ENCODE results near the gene GCGR.
A peak's percentile ranks its signal among the peaks of the same experiment; 100 is the strongest.

GCGR gene

DNA sequence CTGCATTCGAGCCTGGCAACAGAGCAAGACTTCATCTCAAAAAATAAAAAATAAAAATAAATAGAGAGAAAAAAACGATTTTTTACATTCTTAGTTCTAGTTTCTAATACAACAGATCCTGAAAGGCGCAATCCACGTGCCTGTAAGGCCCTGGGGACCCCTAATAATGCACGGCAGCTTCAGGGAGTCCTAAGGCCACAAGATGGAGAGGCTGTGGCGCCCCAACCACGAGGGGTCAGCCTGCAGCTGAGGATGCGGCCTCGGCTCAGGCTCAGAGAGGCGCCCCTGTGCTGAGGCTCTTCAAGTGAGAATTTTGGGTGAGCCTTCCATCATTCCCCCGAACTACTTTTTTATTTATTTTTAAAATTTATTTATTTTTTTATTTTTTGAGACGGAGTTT, 45.5 kb downstream of the GCGR start:
- no peak for DNase-seq (ENCODE audit: low read depth)

DNA sequence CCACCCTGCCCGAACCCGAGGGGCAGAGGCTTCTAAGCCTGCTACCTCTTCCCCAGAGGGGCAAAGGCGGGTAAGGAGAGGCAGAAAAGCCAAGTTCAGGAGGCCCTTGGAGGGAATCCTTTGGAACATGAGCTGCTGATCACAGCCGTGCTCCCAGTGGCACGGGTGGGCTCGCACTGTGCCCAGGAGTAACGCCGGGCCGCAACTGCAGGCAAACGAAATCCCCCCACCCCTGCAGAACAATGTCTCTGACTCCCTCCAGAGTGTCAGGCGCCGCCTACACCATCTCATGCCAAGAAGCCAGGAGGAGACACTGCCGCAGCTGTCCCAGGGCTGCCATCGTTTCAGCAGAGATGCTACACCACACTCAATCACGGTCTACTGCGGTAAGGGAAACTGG, 47.5 kb downstream of the GCGR start:
- DNase-seq (ENCODE audit: low read depth) = no peak

- DNase-seq (ENCODE audit: low read depth) = no peak
These were observed 48.3 kb downstream of the GCGR start for GRCh38 chr17:81852237-81852636.

DNA sequence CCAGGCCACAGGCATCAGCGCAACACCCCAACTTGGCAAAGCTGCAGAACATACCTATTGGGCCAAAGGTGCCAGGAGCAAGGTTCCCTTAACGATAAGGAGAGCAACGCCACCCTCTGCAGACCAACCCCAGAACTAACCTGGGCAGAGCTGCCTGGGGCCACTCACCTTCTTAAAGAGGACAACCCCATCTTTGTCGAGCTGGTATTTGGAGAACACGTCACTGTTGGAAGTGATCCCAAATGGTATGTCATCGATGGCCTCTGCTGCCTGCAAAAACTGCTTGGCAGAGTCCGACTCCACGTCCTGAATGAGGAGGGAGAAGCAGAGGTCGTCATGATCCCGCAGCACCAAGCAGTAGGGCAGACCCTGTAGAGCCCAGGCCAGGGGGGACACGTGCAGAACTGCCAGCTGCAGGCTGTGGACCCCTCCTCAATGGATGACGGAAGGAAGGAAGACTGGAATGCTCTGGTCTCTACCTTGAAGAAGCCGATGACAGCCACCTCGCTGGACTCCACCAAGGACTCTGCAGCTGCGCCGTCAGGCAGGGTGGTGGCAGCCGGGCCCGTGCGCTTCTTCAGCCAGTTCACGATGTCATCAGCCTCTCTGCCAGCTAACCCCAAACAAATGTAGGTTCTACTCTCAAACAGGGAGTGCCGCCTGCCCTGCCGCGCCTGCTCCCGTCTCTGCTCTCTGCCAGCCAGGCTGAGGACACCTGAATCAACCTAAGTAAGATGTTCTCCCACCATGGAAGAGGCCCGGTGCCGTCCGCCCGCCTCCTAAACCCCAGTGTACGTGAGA, 51.2 kb downstream of the GCGR start:
- DNase-seq (ENCODE audit: low read depth) = no peak

GRCh38 chr17:81858170-81858966, 54.4 kb downstream of the GCGR start:
- DNase-seq (ENCODE audit: low read depth) = no peak

DNA sequence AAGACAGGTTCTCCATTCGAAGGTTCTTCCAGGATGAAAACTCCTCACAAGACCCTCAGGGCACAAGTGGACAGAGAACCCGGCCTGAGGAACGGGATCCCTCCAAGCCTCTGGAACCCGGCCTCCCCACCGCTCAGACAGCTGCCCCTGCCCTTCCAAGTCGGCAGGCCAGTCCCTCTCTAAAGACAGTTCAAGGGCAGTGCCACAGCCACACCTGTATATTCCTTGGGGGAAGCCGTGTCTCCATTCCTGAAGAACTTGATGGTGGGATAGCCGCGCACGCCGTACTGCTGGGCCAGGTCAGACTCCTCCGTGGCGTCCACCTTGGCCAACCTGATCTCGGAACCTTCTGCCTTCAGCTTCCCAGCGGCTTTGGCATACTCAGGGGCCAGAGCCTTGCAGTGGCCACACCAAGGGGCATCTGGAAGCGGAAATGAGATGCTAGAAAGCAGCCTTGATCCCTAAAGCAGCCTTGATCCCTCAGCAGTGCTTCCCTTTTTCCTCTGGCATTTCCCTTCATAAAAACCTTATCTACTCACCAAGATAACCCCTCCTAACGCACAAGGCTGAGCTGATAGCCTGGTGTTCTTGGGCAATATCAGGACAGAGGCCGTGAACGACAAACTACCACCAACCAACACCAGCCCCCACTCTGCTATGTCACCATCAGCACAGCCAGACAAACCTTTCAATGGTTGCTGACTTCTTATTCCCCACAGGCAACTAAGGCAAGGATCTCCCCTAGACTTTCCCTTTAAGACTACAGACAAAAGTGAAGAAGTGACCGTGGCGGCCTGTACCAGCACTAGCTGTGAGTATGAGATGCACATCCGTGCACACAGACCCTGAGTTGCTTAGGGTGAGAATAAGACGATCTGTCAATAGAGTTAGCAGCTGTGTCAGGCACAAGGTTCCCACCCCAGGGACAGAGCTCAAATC, 55.3 kb downstream of the GCGR start:
- DNase-seq (ENCODE audit: low read depth) = no peak

DNA sequence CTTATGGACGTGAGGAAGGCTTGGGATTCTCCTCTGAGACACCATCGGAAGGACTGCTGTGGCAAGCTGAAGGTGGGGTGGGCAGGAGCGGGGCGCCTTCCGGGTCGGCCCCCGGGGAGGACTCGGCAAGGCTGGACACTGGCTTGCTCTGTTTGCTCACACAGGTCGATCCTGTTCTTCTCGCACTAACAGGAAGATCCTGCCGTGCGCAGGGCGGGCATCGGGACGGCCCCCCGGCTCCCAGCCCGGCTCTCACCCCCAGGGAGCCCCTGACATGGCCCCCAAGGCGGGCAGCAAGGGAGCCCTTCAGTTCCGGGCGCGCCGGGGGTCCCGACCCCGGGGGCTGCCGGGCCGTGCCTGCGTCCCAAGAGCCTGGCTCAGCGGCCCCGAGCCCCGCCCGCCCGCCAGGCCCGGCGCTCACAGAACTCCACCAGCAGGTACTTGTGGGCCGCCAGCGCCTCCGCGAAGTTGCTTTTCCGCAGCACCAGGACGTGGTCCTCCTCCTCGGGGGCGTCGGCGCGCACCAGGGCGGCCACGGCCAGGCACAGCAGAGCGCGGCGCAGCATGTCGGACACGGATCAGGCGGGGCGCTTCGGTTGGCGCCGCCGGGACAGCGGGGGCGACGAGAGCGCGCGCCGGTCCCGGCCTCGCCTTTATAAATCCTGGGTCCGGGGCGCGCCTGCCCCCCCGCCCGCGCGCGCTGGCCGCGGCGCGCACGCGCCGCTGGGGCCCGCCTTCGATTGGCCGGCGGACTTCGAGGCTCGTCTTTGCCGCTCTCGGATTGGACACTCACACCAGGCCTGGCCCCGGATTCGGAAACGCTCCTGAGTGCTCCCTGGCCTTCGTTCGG, 56.2 kb downstream of the GCGR start, which contains the start of gene P4HB:
TSS of gene P4HB (minus strand) at position 630 of the 850 bp plus-strand sequence. CDS start at position 566, 64 bp downstream.
- no peak for DNase-seq (ENCODE audit: low read depth)

DNA sequence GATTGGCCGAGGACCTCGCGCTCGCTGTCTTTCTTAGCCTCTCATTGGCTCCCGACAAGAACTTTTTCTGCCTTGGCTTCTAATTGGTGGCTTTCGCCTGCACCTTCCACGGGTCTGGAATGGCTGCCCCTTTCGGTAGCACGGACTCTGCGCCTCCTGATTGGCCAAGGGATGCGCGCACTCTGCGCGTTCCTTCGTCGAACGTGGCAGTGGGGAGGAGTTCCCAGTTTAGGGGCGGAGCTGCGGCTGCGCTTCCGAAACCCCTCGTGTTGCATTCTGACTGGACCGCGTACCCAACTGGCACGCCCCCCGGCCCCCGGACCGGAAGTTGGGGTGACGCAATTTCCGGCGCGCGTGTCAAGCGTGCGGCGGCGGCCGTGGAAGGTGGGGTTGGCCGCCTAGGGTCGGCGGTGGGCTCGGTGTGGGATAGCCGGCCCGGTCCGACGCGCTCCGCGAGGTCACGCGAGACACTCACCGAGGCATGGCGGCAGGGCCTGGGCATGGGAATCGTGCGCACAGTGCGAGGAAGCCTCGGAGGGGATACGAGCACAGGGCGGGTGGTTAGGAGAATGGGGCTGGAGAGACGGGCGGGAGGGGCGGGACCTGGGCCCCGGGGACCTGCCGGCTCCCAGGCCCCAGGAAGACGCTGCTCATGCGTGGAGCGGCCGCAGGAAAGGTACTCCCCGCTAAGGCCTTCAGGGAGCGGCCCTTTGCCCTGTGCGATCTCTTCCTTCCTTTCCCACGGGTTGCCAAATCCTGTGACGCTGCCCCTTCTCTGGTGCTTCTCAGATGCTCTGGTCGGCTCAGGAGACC, 57.0 kb downstream of the GCGR start:
- DNase-seq (ENCODE audit: low read depth) = peak; percentile 98

- DNase-seq (ENCODE audit: low read depth) = no peak
These were observed 59.2 kb downstream of the GCGR start for GRCh38 chr17:81863123-81863675.

Measured in stimulated activated CD4-positive, alpha-beta T cell treated with anti-CD3 and anti-CD28 coated beads, Interleukin-2, amount 100 ng/mL, for 4 hours (primary cell).